Activated naive CD4-positive, alpha-beta T cell treated with anti-CD3 and anti-CD28 coated beads, Interleukin-2, amount 50 U/mL, for 72 hours (primary cell): ENCODE measurements around the gene BCAR3. TPM values are rescaled to one million over a fixed set of nuclear protein-coding genes. Genes with fewer than 3 reads are reported as not detected.

Experiments used
- ATAC-seq, 2 donors: fragments of 150-1000 bp; cut with Tn5 transposase; 2 replicates each; pipeline ENCODE4 v1.10.0; 2021; ENCODE audit warnings: mild to moderate bottlenecking in 2 of 2, moderate library complexity in 2 of 2
- DNase-seq, 2 donors: peaks; one replicate each; pipeline ENCODE4 v3.0.0; 2021 to 2022; ENCODE audit warnings: low spot score in 2 of 2
- H3K27ac Mint-ChIP-seq, 2 donors: one replicate each; pipeline ENCODE4 v1.8.0; 2022; ENCODE audit warnings: mild to moderate bottlenecking in 2 of 2, mixed read lengths in 2 of 2
- H3K36me3 Mint-ChIP-seq, 2 donors: one replicate each; pipeline ENCODE4 v1.8.0; 2022; ENCODE audit warnings: mixed read lengths in 2 of 2
- H3K9me3 Mint-ChIP-seq, 2 donors: one replicate each; pipeline ENCODE4 v1.8.0; 2022; ENCODE audit warnings: mixed read lengths in 2 of 2
- total RNA-seq, 2 donors: library from RNA; stranded (reverse); gene quantifications; one replicate each; pipeline ENCODE4 v1.2.3, GENCODE V29; 2022

Gene BCAR3
- total RNA-seq, 2 donors from 2014 or later = 0.25 to 0.72 TPM

- Mint-ChIP-seq H3K36me3 (no peaks in the 10 kb centered on the region), H3K9me3 (no peaks in the 10 kb centered on the region), H3K27ac (no peak overlapping the region)
- DNase-seq (no peak), ATAC-seq (no peak)
Observed at GRCh38 chr1:93695411-93696005, 13.9 kb upstream of the BCAR3 start.

- H3K27ac Mint-ChIP-seq = no peak overlapping the region
- no peak for ATAC-seq
- no peak for DNase-seq
- no peaks in the 10 kb centered on the region for H3K36me3 Mint-ChIP-seq
- H3K9me3 Mint-ChIP-seq = no peaks in the 10 kb centered on the region
Observed at GRCh38 chr1:93694819-93695218, 13.2 kb upstream of the BCAR3 start.

GRCh38 chr1:93694039-93694438 is 12.4 kb upstream of the BCAR3 start:
- peak overlapping the region in 1 of 2 donors; percentile 82 for H3K27ac Mint-ChIP-seq
- no peak for DNase-seq
- H3K9me3 Mint-ChIP-seq = no peaks in the 10 kb centered on the region
- no peak for ATAC-seq
- H3K36me3 Mint-ChIP-seq = no peaks in the 10 kb centered on the region

- peak overlapping the region; percentile 72 to 82 for H3K27ac Mint-ChIP-seq
- ATAC-seq = peak; percentile 94 to 96
- H3K9me3 Mint-ChIP-seq = no peaks in the 10 kb centered on the region
- DNase-seq = peak; percentile 59 to 76
- H3K36me3 Mint-ChIP-seq = no peaks in the 10 kb centered on the region
Observed at GRCh38 chr1:93692983-93693591, 11.4 kb upstream of the BCAR3 start.

- ATAC-seq (no peak), DNase-seq (no peak)
- Mint-ChIP-seq H3K9me3 (no peaks in the 10 kb centered on the region), H3K36me3 (no peaks in the 10 kb centered on the region), H3K27ac (peak overlapping the region in 1 of 2 donors; percentile 82)
Observed at GRCh38 chr1:93692451-93692861, 10.8 kb upstream of the BCAR3 start.

GRCh38 chr1:93692026-93692425 is 10.4 kb upstream of the BCAR3 start:
- H3K27ac Mint-ChIP-seq = peak overlapping the region in 1 of 2 donors; percentile 82
- H3K9me3 Mint-ChIP-seq = no peaks in the 10 kb centered on the region
- ATAC-seq (no peak), DNase-seq (no peak)
- H3K36me3 Mint-ChIP-seq = no peaks in the 10 kb centered on the region

GRCh38 chr1:93690921-93691789 is 9.5 kb upstream of the BCAR3 start:
- ATAC-seq = no peak
- H3K9me3 Mint-ChIP-seq = no peaks in the 10 kb centered on the region
- H3K36me3 Mint-ChIP-seq = no peaks in the 10 kb centered on the region

GRCh38 chr1:93690341-93690740 is 8.7 kb upstream of the BCAR3 start:
- no peaks in the 10 kb centered on the region for H3K36me3 Mint-ChIP-seq
- H3K27ac Mint-ChIP-seq = no peak overlapping the region
- H3K9me3 Mint-ChIP-seq = no peaks in the 10 kb centered on the region
- ATAC-seq = no peak
- DNase-seq = no peak

More at GRCh38 chr1:93690921-93691789, 9.5 kb upstream of the BCAR3 start:
- DNase-seq = no peak
- no peak overlapping the region for H3K27ac Mint-ChIP-seq

GRCh38 chr1:93689521-93690223 is 8.0 kb upstream of the BCAR3 start:
- Mint-ChIP-seq H3K36me3 (no peaks in the 10 kb centered on the region), H3K9me3 (no peaks in the 10 kb centered on the region), H3K27ac (no peak overlapping the region)
- no peak for DNase-seq
- ATAC-seq = no peak

- H3K27ac Mint-ChIP-seq = no peak overlapping the region
- H3K36me3 Mint-ChIP-seq = no peaks in the 10 kb centered on the region
- H3K9me3 Mint-ChIP-seq = no peaks in the 10 kb centered on the region
- DNase-seq (no peak), ATAC-seq (no peak)
Observed at GRCh38 chr1:93687542-93687941, 5.9 kb upstream of the BCAR3 start.

GRCh38 chr1:93686504-93687250 is 5.0 kb upstream of the BCAR3 start:
- no peaks in the 10 kb centered on the region for H3K9me3 Mint-ChIP-seq
- peaks cover 5 to 6% of the 10 kb centered on the region in 2 donors for H3K36me3 Mint-ChIP-seq
- ATAC-seq (no peak), DNase-seq (no peak)
- no peak overlapping the region for H3K27ac Mint-ChIP-seq

GRCh38 chr1:93685918-93686317 is 4.3 kb upstream of the BCAR3 start:
- no peak for ATAC-seq
- DNase-seq = no peak
- Mint-ChIP-seq H3K9me3 (no peaks in the 10 kb centered on the region), H3K27ac (no peak overlapping the region), H3K36me3 (peaks cover 5 to 6% of the 10 kb centered on the region in 2 donors)

- H3K36me3 Mint-ChIP-seq = peaks cover 5 to 6% of the 10 kb centered on the region in 2 donors
- no peaks in the 10 kb centered on the region for H3K9me3 Mint-ChIP-seq
- no peak for ATAC-seq
- no peak overlapping the region for H3K27ac Mint-ChIP-seq
- DNase-seq = no peak
Observed at GRCh38 chr1:93683234-93683633, 1.6 kb upstream of the BCAR3 start.

GRCh38 chr1:93681989-93682412 is 364 bp upstream of the BCAR3 start:
- Mint-ChIP-seq H3K27ac (no peak overlapping the region), H3K36me3 (peaks cover 5 to 6% of the 10 kb centered on the region in 2 donors), H3K9me3 (no peaks in the 10 kb centered on the region)
- ATAC-seq (peak in 1 of 2 donors; percentile 29), DNase-seq (no peak)

GRCh38 chr1:93680420-93681100 is 1.1 kb downstream of the BCAR3 start:
- ATAC-seq (peak; percentile 73 to 76), DNase-seq (peak in 1 of 2 donors; percentile 55)
- H3K36me3 Mint-ChIP-seq = peaks cover 5 to 6% of the 10 kb centered on the region in 2 donors
- H3K27ac Mint-ChIP-seq = no peak overlapping the region
- H3K9me3 Mint-ChIP-seq = no peaks in the 10 kb centered on the region

- H3K27ac Mint-ChIP-seq = no peak overlapping the region
Observed at GRCh38 chr1:93680076-93680419, 1.6 kb downstream of the BCAR3 start.

More at GRCh38 chr1:93680076-93680419, 1.6 kb downstream of the BCAR3 start:
- peaks cover 5 to 6% of the 10 kb centered on the region in 2 donors for H3K36me3 Mint-ChIP-seq
- H3K9me3 Mint-ChIP-seq = no peaks in the 10 kb centered on the region
- no peak for DNase-seq
- no peak for ATAC-seq
